Smooth muscle cell (in vitro differentiated cells): ENCODE measurements around the gene THRB. TPM values are rescaled to one million over a fixed set of nuclear protein-coding genes. Genes with fewer than 3 reads are reported as not detected.

Experiments used
- DNase-seq: peaks from one replicate; lab custom pipeline; 2025; ENCODE audit not compliant: unreplicated experiment; lab: John Stamatoyannopoulos, UW
- H2AFZ ChIP-seq: fragments of 200-600 bp; sonication (generic); 2 replicates; pipeline ENCODE4 v1.6.0; 2016; ENCODE audit warnings: antibody characterized with exemption, low read depth, mild to moderate bottlenecking
- H3F3A ChIP-seq: fragments of 200-600 bp; sonication (generic); 2 replicates; pipeline ENCODE4 v1.6.0; 2017; ENCODE audit warnings: antibody characterized with exemption, low read depth
- H3K27ac ChIP-seq: fragments of 200-600 bp; sonication (generic); 2 replicates; pipeline ENCODE4 v1.5.1; 2016; ENCODE audit warnings: low read depth, mild to moderate bottlenecking
- H3K27me3 ChIP-seq: fragments of 200-600 bp; sonication (generic); 2 replicates; pipeline ENCODE4 v1.6.1; 2016; ENCODE audit warnings: low read depth, mild to moderate bottlenecking
- H3K36me3 ChIP-seq: fragments of 200-600 bp; sonication (generic); 2 replicates; pipeline ENCODE4 v1.5.1; 2016; ENCODE audit warnings: low read depth
- H3K4me1 ChIP-seq: fragments of 200-600 bp; sonication (generic); 2 replicates; pipeline ENCODE4 v1.5.1; 2016; ENCODE audit warnings: low read depth
- H3K4me2 ChIP-seq: fragments of 200-600 bp; sonication (generic); 2 replicates; pipeline ENCODE4 v1.6.0; 2016; ENCODE audit warnings: mild to moderate bottlenecking
- H3K4me3 ChIP-seq: fragments of 200-600 bp; sonication (generic); 2 replicates; pipeline ENCODE4 v1.5.1; 2016; ENCODE audit warnings: mild to moderate bottlenecking
- H3K79me2 ChIP-seq: fragments of 200-600 bp; sonication (generic); 2 replicates; pipeline ENCODE4 v1.6.0; 2016; ENCODE audit warnings: low read depth, mild to moderate bottlenecking
- H3K9ac ChIP-seq: fragments of 200-600 bp; sonication (generic); 2 replicates; pipeline ENCODE4 v1.6.0; 2016; ENCODE audit warnings: low read depth
- H3K9me3 ChIP-seq: fragments of 200-600 bp; sonication (generic); replicated peaks from 2 replicates; pipeline ENCODE4 v1.5.1; 2016; ENCODE audit warnings: low read depth
- H4K20me1 ChIP-seq: fragments of 200-600 bp; sonication (generic); 2 replicates; pipeline ENCODE4 v1.6.0; 2016; ENCODE audit warnings: low read depth
- WGBS: methylation state at CpG from one replicate; pipeline ENCODE4 v1.1.7; 2016; ENCODE audit warnings: low lambda C conversion rate; 5-methylcytosine and 5-hydroxymethylcytosine counted together
- polyA plus RNA-seq: library from polyadenylated mRNA; unstranded; fragments of >200 nt; fragmentation: Nextera tagmentation; extraction: Ambion mirVana; gene quantifications from 2 replicates; pipeline ENCODE4 v1.2.1, GENCODE V29; 2016
- total RNA-seq: library from RNA; depleted of rRNA; stranded (reverse); fragments of >200 nt; gene quantifications from 2 replicates; pipeline ENCODE4 v1.2.3, GENCODE V29; 2014
- TF ChIP-seq, protein P1 (sequence below): fragments of 200-600 bp; sonication (generic); IDR thresholded peaks from 2 replicates; pipeline ENCODE4 v1.5.1; 2017; ENCODE audit warnings: borderline replicate concordance, mild to moderate bottlenecking, antibody characterized with exemption; ENCODE audit not compliant: insufficient read depth, poor library complexity, severe bottlenecking

THRB gene
- total and polyA plus RNA-seq, 2 experiments from 2014 or later = 5.6 to 43.8 TPM

DNA sequence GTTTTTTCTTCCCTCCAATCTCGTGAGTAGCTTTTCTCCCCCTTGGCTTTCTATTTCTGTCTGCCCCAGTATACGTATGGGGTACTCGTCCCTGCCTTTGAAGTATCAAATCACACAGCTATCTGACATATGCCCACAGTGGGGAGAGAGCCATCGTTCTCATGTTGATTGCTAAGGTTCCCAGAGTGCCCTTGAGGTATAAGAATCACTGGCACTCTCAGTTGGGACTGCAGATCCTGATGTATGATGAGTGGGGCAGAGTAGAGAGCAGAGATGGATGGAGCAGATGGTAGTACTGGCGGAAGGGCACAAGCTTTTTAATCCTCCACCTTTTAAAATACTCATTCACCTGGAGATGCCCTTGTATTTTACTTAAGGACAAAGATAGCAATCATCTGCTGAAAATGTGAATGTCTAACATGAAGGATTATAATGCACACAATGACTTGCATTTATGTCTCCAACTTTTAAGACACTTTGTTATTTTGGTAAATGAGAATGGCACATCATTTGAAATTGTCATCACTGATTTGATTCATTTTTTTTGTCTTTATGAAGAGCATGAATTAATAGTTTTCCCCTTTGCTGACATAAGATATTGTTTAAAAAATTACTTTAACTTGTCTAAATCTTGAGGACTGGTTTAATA lies 310.0 kb downstream of the THRB start:
- Histone ChIP-seq H3K36me3 (no peaks in the 10 kb centered on the region), H3K4me2 (no peak overlapping the region), H2AFZ (no peak overlapping the region), H3K27me3 (peaks cover 8% of the 10 kb centered on the region), H3F3A (no peaks in the 10 kb centered on the region), H3K79me2 (no peaks in the 10 kb centered on the region), H3K27ac (no peak overlapping the region), H4K20me1 (no peaks in the 10 kb centered on the region), H3K4me1 (no peaks in the 10 kb centered on the region), H3K9me3 (no peaks in the 10 kb centered on the region), H3K4me3 (no peak overlapping the region), H3K9ac (no peak overlapping the region)
- no peak for DNase-seq
- TF ChIP-seq, protein P1, sequence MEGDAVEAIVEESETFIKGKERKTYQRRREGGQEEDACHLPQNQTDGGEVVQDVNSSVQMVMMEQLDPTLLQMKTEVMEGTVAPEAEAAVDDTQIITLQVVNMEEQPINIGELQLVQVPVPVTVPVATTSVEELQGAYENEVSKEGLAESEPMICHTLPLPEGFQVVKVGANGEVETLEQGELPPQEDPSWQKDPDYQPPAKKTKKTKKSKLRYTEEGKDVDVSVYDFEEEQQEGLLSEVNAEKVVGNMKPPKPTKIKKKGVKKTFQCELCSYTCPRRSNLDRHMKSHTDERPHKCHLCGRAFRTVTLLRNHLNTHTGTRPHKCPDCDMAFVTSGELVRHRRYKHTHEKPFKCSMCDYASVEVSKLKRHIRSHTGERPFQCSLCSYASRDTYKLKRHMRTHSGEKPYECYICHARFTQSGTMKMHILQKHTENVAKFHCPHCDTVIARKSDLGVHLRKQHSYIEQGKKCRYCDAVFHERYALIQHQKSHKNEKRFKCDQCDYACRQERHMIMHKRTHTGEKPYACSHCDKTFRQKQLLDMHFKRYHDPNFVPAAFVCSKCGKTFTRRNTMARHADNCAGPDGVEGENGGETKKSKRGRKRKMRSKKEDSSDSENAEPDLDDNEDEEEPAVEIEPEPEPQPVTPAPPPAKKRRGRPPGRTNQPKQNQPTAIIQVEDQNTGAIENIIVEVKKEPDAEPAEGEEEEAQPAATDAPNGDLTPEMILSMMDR = no peak
- WGBS = 89% methylated on average over 5 of the region's 5 CpGs

DNA sequence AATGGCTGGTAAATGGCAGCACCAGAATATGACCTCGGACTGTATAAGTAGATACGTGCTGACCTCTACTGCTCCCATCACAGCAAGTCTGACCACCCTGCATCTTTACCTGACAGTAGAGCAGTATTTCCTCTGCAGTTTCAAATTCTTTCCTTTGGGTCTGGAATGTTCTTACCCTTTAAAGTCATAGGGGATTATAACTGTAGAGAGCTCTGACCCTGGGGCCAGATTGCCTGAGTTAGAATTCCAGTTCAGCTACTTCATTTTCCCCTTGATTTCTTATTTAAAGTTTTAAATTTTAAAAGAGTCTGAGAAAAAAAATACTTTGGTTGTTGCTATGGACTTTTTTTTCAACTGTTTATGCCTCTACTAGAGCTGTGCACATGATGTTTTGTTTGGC lies 311.9 kb downstream of the THRB start:
- DNase-seq = no peak
- Histone ChIP-seq H3K36me3 (no peaks in the 10 kb centered on the region), H3K79me2 (no peaks in the 10 kb centered on the region), H4K20me1 (no peaks in the 10 kb centered on the region), H3K9me3 (no peaks in the 10 kb centered on the region), H2AFZ (no peak overlapping the region), H3F3A (no peaks in the 10 kb centered on the region), H3K27ac (no peak overlapping the region), H3K27me3 (no peaks in the 10 kb centered on the region), H3K4me3 (no peak overlapping the region), H3K9ac (no peak overlapping the region), H3K4me2 (no peak overlapping the region), H3K4me1 (no peaks in the 10 kb centered on the region)
- 73% methylated on average over 2 of the region's 2 CpGs for WGBS
- TF ChIP-seq, protein P1 = no peak

DNA sequence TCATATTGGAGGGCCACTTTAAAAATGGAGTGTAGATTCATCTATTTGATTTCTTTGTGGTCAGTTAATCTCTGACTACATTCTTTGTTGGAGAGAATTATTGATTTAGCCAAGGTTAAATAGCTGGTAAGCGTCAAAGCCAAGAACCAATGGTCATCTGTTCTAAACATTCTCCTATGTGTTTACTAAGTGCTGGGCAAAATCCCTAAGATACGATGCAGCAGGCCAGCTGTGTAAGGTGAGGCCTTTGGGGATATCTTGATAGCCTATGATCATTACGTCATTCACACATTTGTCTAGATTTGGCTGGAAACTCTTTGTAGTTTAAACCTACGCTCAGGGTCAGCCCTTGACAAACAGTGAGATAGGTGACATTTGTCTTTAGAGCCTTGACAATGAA lies 313.4 kb downstream of the THRB start:
- Histone ChIP-seq H3K4me3 (no peak overlapping the region), H4K20me1 (no peaks in the 10 kb centered on the region), H3K79me2 (no peaks in the 10 kb centered on the region), H3F3A (no peaks in the 10 kb centered on the region), H3K27ac (no peak overlapping the region), H3K36me3 (no peaks in the 10 kb centered on the region), H3K9ac (no peak overlapping the region), H2AFZ (no peak overlapping the region), H3K4me2 (no peak overlapping the region), H3K27me3 (no peaks in the 10 kb centered on the region), H3K9me3 (no peaks in the 10 kb centered on the region), H3K4me1 (no peaks in the 10 kb centered on the region)
- TF ChIP-seq, protein P1 = no peak
- WGBS = 93% methylated on average over 4 of the region's 4 CpGs
- no peak for DNase-seq

DNA sequence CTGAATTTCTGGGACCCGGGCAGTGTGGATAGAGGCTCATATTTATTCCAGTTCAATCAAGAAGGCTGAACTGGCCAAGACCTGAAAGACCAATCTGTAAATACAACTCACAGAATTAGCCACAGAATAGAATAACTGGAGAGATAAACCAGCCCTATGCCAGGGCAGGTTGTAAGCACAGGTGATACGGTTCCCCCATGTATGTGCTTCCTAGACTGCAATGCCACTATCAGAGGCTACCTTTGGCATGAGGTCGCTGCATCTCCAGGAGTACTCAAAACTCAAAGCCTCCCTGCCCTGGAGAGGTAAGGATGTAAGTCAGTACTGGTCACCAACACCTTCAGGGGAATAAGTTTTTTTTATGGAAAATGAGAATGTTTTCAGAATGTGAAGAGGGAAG lies 314.0 kb downstream of the THRB start:
- no peak overlapping the region for H3K9ac ChIP-seq
- H3K9me3 ChIP-seq = no peaks in the 10 kb centered on the region
- TF ChIP-seq, protein P1 = no peak
- H3K79me2 ChIP-seq = no peaks in the 10 kb centered on the region
- no peaks in the 10 kb centered on the region for H3K4me1 ChIP-seq
- no peaks in the 10 kb centered on the region for H3K27me3 ChIP-seq
- no peaks in the 10 kb centered on the region for H3F3A ChIP-seq
- no peaks in the 10 kb centered on the region for H3K36me3 ChIP-seq
- 88% methylated on average over 3 of the region's 3 CpGs for whole genome bisulfite sequencing
- H3K27ac ChIP-seq = peak overlapping the region; percentile 3
- H3K4me2 ChIP-seq = peak overlapping the region; percentile 38
- no peak for DNase-seq
- H4K20me1 ChIP-seq = no peaks in the 10 kb centered on the region
- H3K4me3 ChIP-seq = no peak overlapping the region
- H2AFZ ChIP-seq = no peak overlapping the region
